ENCODE measurements around the gene DIRAS1.
"Not testable (repeated sequence)": the region's sequence is repeated elsewhere in the genome, so short reads cannot be mapped to it uniquely, and the experiment has no call there.

DIRAS1 gene

GRCh38 chr19:2668175-2668763 is 52.9 kb downstream of the DIRAS1 start:
- DNase-seq: no peak

- not testable (repeated sequence) for DNase-seq
Observed at GRCh38 chr19:2667349-2667748, 53.8 kb downstream of the DIRAS1 start.

- DNase-seq: no peak
Observed at GRCh38 chr19:2666344-2666994, 54.7 kb downstream of the DIRAS1 start.

- DNase-seq: no peak
Observed at GRCh38 chr19:2665103-2665502, 56.1 kb downstream of the DIRAS1 start.
